Measurements from ENCODE around the gene HIVEP3. TPM values are rescaled to one million over a fixed set of nuclear protein-coding genes. Genes with fewer than 3 reads are reported as not detected.

The HIVEP3 gene
- total RNA-seq, 1 experiment from 2014 or later: 3.1 TPM

DNA sequence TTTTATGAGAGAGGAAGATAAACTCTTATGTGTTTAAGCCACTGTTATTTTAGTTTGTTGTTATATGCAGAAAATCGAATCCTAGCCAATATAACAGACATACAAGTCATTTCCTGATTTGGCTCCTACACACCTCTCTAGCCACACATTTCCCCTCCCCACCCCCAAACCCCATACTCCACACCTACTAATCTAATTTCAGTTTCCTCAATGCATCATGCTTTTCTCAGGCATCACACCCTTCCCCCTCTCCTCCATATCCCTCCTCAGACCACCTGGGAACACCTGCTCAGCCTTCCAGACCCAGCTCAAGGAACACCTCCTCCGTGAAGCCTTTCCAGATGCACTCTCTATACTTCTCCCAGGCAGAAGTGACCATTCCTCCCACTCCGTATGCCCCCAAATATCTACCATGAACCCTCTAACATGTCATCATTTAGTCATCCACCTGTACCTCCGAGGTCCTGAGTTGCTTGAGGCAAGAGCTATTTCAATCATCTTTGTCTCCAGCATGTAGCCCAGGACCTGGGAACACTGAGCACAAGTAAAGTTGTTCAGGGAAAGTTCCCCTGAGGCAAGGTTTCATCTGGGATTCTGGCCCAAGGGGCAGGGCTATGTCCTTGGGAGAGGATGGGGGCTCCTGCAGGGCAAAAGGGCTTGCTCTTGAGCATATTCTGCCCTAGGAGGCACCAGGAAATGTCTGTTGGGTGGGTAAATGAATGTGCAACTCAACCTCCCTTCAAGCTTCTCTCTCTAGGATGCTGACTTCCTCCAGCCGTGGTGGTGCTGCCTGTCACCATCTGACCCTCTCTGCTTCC is 126.8 kb downstream of the HIVEP3 start:
- CTCF ChIA-PET: no interaction called here

DNA sequence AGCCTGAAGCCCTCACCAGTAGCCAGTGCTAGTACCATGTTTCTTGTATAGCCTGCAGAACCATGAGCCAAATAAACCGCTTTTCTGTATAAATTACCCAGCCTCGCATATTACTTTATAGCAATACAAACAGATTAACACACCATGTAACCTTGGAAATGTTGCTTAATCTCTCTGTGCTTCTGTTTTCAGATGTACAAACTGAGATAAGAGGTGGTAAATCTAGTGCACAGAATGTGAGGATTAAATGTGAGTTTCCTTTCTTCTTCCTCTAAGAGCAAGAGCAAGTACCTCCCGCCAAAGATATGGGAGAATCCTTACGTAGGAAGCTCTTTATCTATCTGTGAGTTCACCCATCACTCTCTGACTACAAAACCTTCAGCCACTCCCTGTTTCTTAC is 128.4 kb downstream of the HIVEP3 start:
- DNase-seq (ENCODE audit: low spot score): no peak
- ChIA-PET POLR2A (ENCODE audit: low non-redundant PET) (no interaction called here), CTCF (no interaction called here)
- no TSS peak for BruUV-seq (replicated peaks)
- TF ChIP-seq, protein P1, sequence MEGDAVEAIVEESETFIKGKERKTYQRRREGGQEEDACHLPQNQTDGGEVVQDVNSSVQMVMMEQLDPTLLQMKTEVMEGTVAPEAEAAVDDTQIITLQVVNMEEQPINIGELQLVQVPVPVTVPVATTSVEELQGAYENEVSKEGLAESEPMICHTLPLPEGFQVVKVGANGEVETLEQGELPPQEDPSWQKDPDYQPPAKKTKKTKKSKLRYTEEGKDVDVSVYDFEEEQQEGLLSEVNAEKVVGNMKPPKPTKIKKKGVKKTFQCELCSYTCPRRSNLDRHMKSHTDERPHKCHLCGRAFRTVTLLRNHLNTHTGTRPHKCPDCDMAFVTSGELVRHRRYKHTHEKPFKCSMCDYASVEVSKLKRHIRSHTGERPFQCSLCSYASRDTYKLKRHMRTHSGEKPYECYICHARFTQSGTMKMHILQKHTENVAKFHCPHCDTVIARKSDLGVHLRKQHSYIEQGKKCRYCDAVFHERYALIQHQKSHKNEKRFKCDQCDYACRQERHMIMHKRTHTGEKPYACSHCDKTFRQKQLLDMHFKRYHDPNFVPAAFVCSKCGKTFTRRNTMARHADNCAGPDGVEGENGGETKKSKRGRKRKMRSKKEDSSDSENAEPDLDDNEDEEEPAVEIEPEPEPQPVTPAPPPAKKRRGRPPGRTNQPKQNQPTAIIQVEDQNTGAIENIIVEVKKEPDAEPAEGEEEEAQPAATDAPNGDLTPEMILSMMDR (conservative IDR thresholded peaks at IDR 0.05; ENCODE audit: low read depth, low read length): no peak
- TF ChIP-seq EZH2 (IDR thresholded peaks at IDR 0.05; ENCODE audit: borderline replicate concordance, low read depth, low read length, poor library complexity, severe bottlenecking): no peak
- H3K27ac ChIP-seq (ENCODE audit: low read depth, low read length, poor library complexity, severe bottlenecking): no peak overlapping the region
- H3K4me3 ChIP-seq (ENCODE audit: low read depth, low read length, poor library complexity, severe bottlenecking): no peak overlapping the region
- H3K36me3 ChIP-seq (ENCODE audit: insufficient read depth, low read length, poor library complexity, severe bottlenecking): no peaks in the 10 kb centered on the region
- no peaks in the 10 kb centered on the region for H3K9me3 ChIP-seq (ENCODE audit: low read depth, low read length, poor library complexity, severe bottlenecking)
- intact Hi-C loops (cut with micrococcal nuclease; ENCODE audit: unreplicated experiment): no loop called here
- no peaks in the 10 kb centered on the region for H3K27me3 ChIP-seq (replicated peaks; ENCODE audit: insufficient read depth, low read depth, low read length, poor library complexity)
- H3K4me1 ChIP-seq (ENCODE audit: insufficient read depth, low read length, poor library complexity, severe bottlenecking): no peaks in the 10 kb centered on the region

More for the DNA sequence above, 126.8 kb downstream of the HIVEP3 start:
- BruUV-seq (replicated peaks): no TSS peak
- no peaks in the 10 kb centered on the region for H3K4me1 ChIP-seq (ENCODE audit: insufficient read depth, low read length, poor library complexity, severe bottlenecking)
- H3K27ac ChIP-seq (ENCODE audit: low read depth, low read length, poor library complexity, severe bottlenecking): no peak overlapping the region
- H3K4me3 ChIP-seq (ENCODE audit: low read depth, low read length, poor library complexity, severe bottlenecking): no peak overlapping the region
- no peaks in the 10 kb centered on the region for H3K9me3 ChIP-seq (ENCODE audit: low read depth, low read length, poor library complexity, severe bottlenecking)
- no peaks in the 10 kb centered on the region for H3K36me3 ChIP-seq (ENCODE audit: insufficient read depth, low read length, poor library complexity, severe bottlenecking)
- TF ChIP-seq, protein P1 (conservative IDR thresholded peaks at IDR 0.05; ENCODE audit: low read depth, low read length): no peak
- no peak for TF ChIP-seq EZH2 (IDR thresholded peaks at IDR 0.05; ENCODE audit: borderline replicate concordance, low read depth, low read length, poor library complexity, severe bottlenecking)
- DNase-seq (ENCODE audit: low spot score): no peak
- POLR2A ChIA-PET (ENCODE audit: low non-redundant PET): no interaction called here
- H3K27me3 ChIP-seq (replicated peaks; ENCODE audit: insufficient read depth, low read depth, low read length, poor library complexity): no peaks in the 10 kb centered on the region
- intact Hi-C loops (cut with micrococcal nuclease; ENCODE audit: unreplicated experiment): no loop called here

DNA sequence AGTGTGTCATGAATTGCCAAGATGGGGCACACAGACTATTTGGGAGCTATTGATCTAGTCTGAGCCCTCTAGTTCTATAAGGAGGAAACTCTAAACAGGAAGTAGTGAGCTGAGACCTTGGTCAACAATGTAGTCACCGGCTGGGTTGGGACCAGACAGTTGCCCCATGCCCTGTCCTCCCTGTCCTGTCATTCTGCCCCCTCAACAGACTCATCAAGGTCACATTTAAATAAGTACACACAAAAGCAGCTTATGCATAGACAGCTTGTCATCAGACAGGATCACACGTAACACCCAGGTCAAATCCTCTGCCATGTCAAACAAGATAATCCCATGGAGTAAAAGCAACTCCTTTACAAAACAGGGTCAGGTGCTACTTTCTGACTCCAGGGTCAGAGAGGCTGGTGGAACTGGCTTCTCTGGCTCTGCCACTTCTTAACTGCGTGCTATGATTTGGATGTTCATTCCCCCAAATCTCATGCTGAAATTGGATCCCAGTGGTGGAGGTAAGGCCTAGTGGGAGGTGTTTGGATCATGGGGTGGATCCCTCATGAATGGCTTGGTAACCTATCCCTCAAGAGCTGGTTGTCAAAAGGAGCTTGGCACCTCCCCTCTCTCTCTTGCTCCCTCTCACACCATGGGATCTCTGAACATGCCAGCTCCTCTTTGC is 128.9 kb downstream of the HIVEP3 start:
- POLR2A ChIA-PET (ENCODE audit: low non-redundant PET): no interaction called here
- no peak for TF ChIP-seq EZH2 (IDR thresholded peaks at IDR 0.05; ENCODE audit: borderline replicate concordance, low read depth, low read length, poor library complexity, severe bottlenecking)
- TF ChIP-seq, protein P1 (conservative IDR thresholded peaks at IDR 0.05; ENCODE audit: low read depth, low read length): no peak
- DNase-seq (ENCODE audit: low spot score): no peak
- H3K27me3 ChIP-seq (replicated peaks; ENCODE audit: insufficient read depth, low read depth, low read length, poor library complexity): no peaks in the 10 kb centered on the region
- H3K4me3 ChIP-seq (ENCODE audit: low read depth, low read length, poor library complexity, severe bottlenecking): no peak overlapping the region
- no peaks in the 10 kb centered on the region for H3K4me1 ChIP-seq (ENCODE audit: insufficient read depth, low read length, poor library complexity, severe bottlenecking)
- intact Hi-C loops (cut with micrococcal nuclease; ENCODE audit: unreplicated experiment): no loop called here
- H3K27ac ChIP-seq (ENCODE audit: low read depth, low read length, poor library complexity, severe bottlenecking): no peak overlapping the region
- no TSS peak for BruUV-seq (replicated peaks)
- H3K9me3 ChIP-seq (ENCODE audit: low read depth, low read length, poor library complexity, severe bottlenecking): no peaks in the 10 kb centered on the region
- CTCF ChIA-PET: no interaction called here
- H3K36me3 ChIP-seq (ENCODE audit: insufficient read depth, low read length, poor library complexity, severe bottlenecking): no peaks in the 10 kb centered on the region
